Peyer's patch (tissue), 4 donors: ENCODE results near the gene NPTN. TPM values are rescaled to one million over a fixed set of nuclear protein-coding genes. Genes with fewer than 3 reads are reported as not detected.

Source experiments
- DNase-seq, 3 donors: peaks; one replicate each; pipeline ENCODE4 v3.0.0-alpha.2; 2017 to 2019
- H3K27ac ChIP-seq, 4 donors: fragments of 200-600 bp; sonication (generic); one replicate each; pipeline ENCODE4 v1.5.1; 2016 to 2019
- H3K27me3 ChIP-seq, 2 donors: fragments of 200-600 bp; sonication (generic); one replicate each; pipeline ENCODE4 v1.5.1; 2019
- H3K36me3 ChIP-seq, 3 donors: fragments of 200-600 bp; sonication (generic); one replicate each; pipeline ENCODE4 v1.5.1; 2016 to 2019
- H3K4me1 ChIP-seq, 4 donors: fragments of 200-600 bp; sonication (generic); one replicate each; pipeline ENCODE4 v1.5.1; 2016 to 2019
- H3K4me3 ChIP-seq, 4 donors: fragments of 200-600 bp; sonication (generic); 1 replicate in 3 of 4; 2 replicates in 1 of 4; pipeline ENCODE4 v1.5.1; 2016 to 2019; ENCODE audit warnings: mild to moderate bottlenecking in 1 of 4
- H3K9me3 ChIP-seq, 4 donors: fragments of 200-600 bp; sonication (generic); one replicate each; pipeline ENCODE4 v1.5.1; 2016 to 2019; ENCODE audit warnings: mild to moderate bottlenecking in 1 of 4
- POLR2A ChIP-seq, 2 donors: fragments of 450-650 bp; IDR thresholded peaks; one replicate each; pipeline ENCODE4 v1.5.1; 2017; ENCODE audit warnings: antibody characterized with exemption in 2 of 2, mild to moderate bottlenecking in 2 of 2, moderate library complexity in 2 of 2
- total RNA-seq, 4 donors: library from RNA; depleted of rRNA; stranded (reverse); fragments of >200 nt; gene quantifications; one replicate each; pipeline ENCODE4 v1.1.0, GENCODE V29; 2016
- TF ChIP-seq, protein P1 (sequence below), 6 experiments: fragments of 450-650 bp in 4 of 6; fragments of 200-600 bp in 2 of 6; sonication (generic) in 1 of 6; IDR thresholded peaks; one replicate each; pipeline ENCODE4 v1.5.1; 2017 to 2019; ENCODE audit warnings: antibody characterized with exemption in 6 of 6, mild to moderate bottlenecking in 3 of 6, moderate library complexity in 1 of 6

NPTN gene
- total RNA-seq, 4 donors from 2014 or later, result 66.0 to 173 (median 133) TPM

GRCh38 chr15:73598530-73599160 lies 34.5 kb downstream of the NPTN start:
- Histone ChIP-seq H3K4me1 (peaks cover 0 to 65% (median 3%) of the 10 kb centered on the region in 4 donors), H3K36me3 (no peaks in the 10 kb centered on the region), H3K27ac (no peak overlapping the region)

GRCh38 chr15:73597036-73597638 lies 36.1 kb downstream of the NPTN start:
- Histone ChIP-seq H3K4me3 (no peak overlapping the region), H3K27ac (no peak overlapping the region), H3K36me3 (peaks cover 0 to 1% (median 0%) of the 10 kb centered on the region in 3 donors), H3K27me3 (no peaks in the 10 kb centered on the region), H3K4me1 (peaks cover 0 to 53% (median 3%) of the 10 kb centered on the region in 4 donors), H3K9me3 (no peaks in the 10 kb centered on the region)
- no peak for DNase-seq
- TF ChIP-seq, protein P1, sequence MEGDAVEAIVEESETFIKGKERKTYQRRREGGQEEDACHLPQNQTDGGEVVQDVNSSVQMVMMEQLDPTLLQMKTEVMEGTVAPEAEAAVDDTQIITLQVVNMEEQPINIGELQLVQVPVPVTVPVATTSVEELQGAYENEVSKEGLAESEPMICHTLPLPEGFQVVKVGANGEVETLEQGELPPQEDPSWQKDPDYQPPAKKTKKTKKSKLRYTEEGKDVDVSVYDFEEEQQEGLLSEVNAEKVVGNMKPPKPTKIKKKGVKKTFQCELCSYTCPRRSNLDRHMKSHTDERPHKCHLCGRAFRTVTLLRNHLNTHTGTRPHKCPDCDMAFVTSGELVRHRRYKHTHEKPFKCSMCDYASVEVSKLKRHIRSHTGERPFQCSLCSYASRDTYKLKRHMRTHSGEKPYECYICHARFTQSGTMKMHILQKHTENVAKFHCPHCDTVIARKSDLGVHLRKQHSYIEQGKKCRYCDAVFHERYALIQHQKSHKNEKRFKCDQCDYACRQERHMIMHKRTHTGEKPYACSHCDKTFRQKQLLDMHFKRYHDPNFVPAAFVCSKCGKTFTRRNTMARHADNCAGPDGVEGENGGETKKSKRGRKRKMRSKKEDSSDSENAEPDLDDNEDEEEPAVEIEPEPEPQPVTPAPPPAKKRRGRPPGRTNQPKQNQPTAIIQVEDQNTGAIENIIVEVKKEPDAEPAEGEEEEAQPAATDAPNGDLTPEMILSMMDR (IDR thresholded peaks at IDR 0.05), result no peak
- TF ChIP-seq POLR2A (IDR thresholded peaks at IDR 0.05), result no peak

More at GRCh38 chr15:73598530-73599160, 34.5 kb downstream of the NPTN start:
- no peak for TF ChIP-seq POLR2A (IDR thresholded peaks at IDR 0.05)
- TF ChIP-seq, protein P1 (IDR thresholded peaks at IDR 0.05), result no peak
- DNase-seq, result no peak
- Histone ChIP-seq H3K27me3 (no peaks in the 10 kb centered on the region), H3K4me3 (no peak overlapping the region), H3K9me3 (no peaks in the 10 kb centered on the region)

DNA sequence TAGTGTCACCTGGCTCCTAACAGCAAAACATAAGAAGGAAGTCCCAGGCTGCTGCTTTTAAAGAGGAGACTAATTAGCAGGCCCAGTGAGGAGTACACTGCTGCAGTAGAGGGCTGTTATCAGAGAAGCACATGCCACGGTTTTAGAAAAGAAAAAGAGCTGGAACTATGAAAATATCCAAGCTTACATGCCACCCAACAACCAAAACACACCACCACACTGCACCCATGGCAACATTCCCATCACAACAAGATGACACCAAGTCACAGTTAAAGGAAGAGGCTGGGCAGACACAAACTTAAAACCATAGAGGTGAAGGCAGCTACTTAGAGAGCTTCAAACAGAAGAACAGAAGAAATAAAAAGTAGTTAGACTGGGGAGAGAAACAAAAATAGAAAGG lies 37.0 kb downstream of the NPTN start:
- Histone ChIP-seq H3K9me3 (no peaks in the 10 kb centered on the region), H3K36me3 (peaks cover 0 to 7% (median 0%) of the 10 kb centered on the region in 3 donors), H3K27me3 (no peaks in the 10 kb centered on the region), H3K4me3 (no peak overlapping the region), H3K4me1 (peaks cover 0 to 44% (median 0%) of the 10 kb centered on the region in 4 donors), H3K27ac (no peak overlapping the region)
- DNase-seq, result no peak
- TF ChIP-seq POLR2A (IDR thresholded peaks at IDR 0.05), result no peak
- TF ChIP-seq, protein P1 (IDR thresholded peaks at IDR 0.05), result no peak

GRCh38 chr15:73594109-73594508 lies 39.1 kb downstream of the NPTN start:
- Histone ChIP-seq H3K27me3 (no peaks in the 10 kb centered on the region), H3K36me3 (peaks cover 0 to 25% (median 0%) of the 10 kb centered on the region in 3 donors), H3K4me3 (no peak overlapping the region), H3K4me1 (peaks cover 0 to 24% (median 0%) of the 10 kb centered on the region in 4 donors), H3K27ac (no peak overlapping the region), H3K9me3 (no peaks in the 10 kb centered on the region)
- TF ChIP-seq POLR2A (IDR thresholded peaks at IDR 0.05), result no peak
- TF ChIP-seq, protein P1 (IDR thresholded peaks at IDR 0.05), result no peak
- no peak for DNase-seq

- H3K27ac ChIP-seq, result no peak overlapping the region
- peaks cover 0 to 18% (median 0%) of the 10 kb centered on the region in 4 donors for H3K4me1 ChIP-seq
- no peaks in the 10 kb centered on the region for H3K27me3 ChIP-seq
- TF ChIP-seq, protein P1 (IDR thresholded peaks at IDR 0.05), result no peak
- TF ChIP-seq POLR2A (IDR thresholded peaks at IDR 0.05), result no peak
- no peak overlapping the region for H3K4me3 ChIP-seq
- no peak for DNase-seq
- no peaks in the 10 kb centered on the region for H3K9me3 ChIP-seq
- H3K36me3 ChIP-seq, result peaks cover 0 to 29% (median 0%) of the 10 kb centered on the region in 3 donors
These were observed 39.7 kb downstream of the NPTN start for GRCh38 chr15:73593304-73594074.
